Calu3 (cell line): ENCODE data around the gene MGAT5. TPM values are rescaled to one million over a fixed set of nuclear protein-coding genes. Genes with fewer than 3 reads are reported as not detected.

Experiments used
- BruUV-seq: library from RNA; stranded (reverse); fragments of 400-500 nt; replicated peaks from 2 replicates; lab custom pipeline; 2021; lab: Mats Ljungman, UMichigan
- CTCF ChIA-PET: fragments of 300-600 bp; sonication (Branson Sonifier 250); formaldehyde crosslinking; loops from one replicate; lab custom pipeline; 2022; ENCODE audit warnings: antibody characterized with exemption; lab: Charles Lee
- DNase-seq: peaks from one replicate; pipeline ENCODE4 v3.0.0; 2022
- H3K27ac Mint-ChIP-seq: one replicate; pipeline ENCODE4 v1.8.0; 2022; ENCODE audit warnings: mixed read lengths; ENCODE audit not compliant: unreplicated experiment
- H3K27me3 Mint-ChIP-seq: one replicate; pipeline ENCODE4 v1.8.0; 2022; ENCODE audit warnings: mixed read lengths; ENCODE audit not compliant: unreplicated experiment
- H3K36me3 Mint-ChIP-seq: one replicate; pipeline ENCODE4 v1.8.0; 2022; ENCODE audit warnings: mild to moderate bottlenecking, moderate library complexity, mixed read lengths; ENCODE audit not compliant: insufficient read depth, unreplicated experiment
- H3K4me1 Mint-ChIP-seq: one replicate; pipeline ENCODE4 v1.8.0; 2022; ENCODE audit warnings: mild to moderate bottlenecking, low read depth, mixed read lengths; ENCODE audit not compliant: unreplicated experiment
- H3K4me3 Mint-ChIP-seq: one replicate; pipeline ENCODE4 v1.8.0; 2022; ENCODE audit warnings: mild to moderate bottlenecking, low read depth, moderate library complexity, mixed read lengths; ENCODE audit not compliant: unreplicated experiment
- H3K9me3 Mint-ChIP-seq: one replicate; pipeline ENCODE4 v1.8.0; 2022; ENCODE audit warnings: low read depth, mixed read lengths; ENCODE audit not compliant: unreplicated experiment
- CTCF ChIP-seq: fragments of 200-600 bp; IDR thresholded peaks from one replicate; pipeline ENCODE4 v1.8.0; 2022; ENCODE audit warnings: antibody characterized with exemption; ENCODE audit not compliant: unreplicated experiment
- intact Hi-C: fragments of 100-400 bp; cut with micrococcal nuclease; formaldehyde crosslinking; loops from one replicate; pipeline ENCODE4 v1.10.0; 2022; ENCODE audit not compliant: unreplicated experiment
- total RNA-seq: library from RNA; stranded (reverse); gene quantifications from 2 replicates; pipeline ENCODE4 v1.2.3, GENCODE V29; 2022

The MGAT5 gene
- total RNA-seq, 1 experiment from 2014 or later = 129 TPM

- no peaks in the 10 kb centered on the region for H3K9me3 Mint-ChIP-seq
- peaks cover 9% of the 10 kb centered on the region for H3K36me3 Mint-ChIP-seq
- intact Hi-C loops = loop anchor here (5.0 kb wide), 1 partner anchor 223 kb away; no protein-coding TSS in a partner anchor
- DNase-seq = no peak
- no peak overlapping the region for H3K4me3 Mint-ChIP-seq
- CTCF ChIA-PET = no interaction called here
- no TSS peak for BruUV-seq
- H3K27me3 Mint-ChIP-seq = no peaks in the 10 kb centered on the region
- no peak for TF ChIP-seq CTCF
- H3K27ac Mint-ChIP-seq = no peak overlapping the region
- peaks cover 13% of the 10 kb centered on the region for H3K4me1 Mint-ChIP-seq
Measured at GRCh38 chr2:134454931-134455330, 201.1 kb downstream of the MGAT5 start.

GRCh38 chr2:134455426-134455825 is 201.6 kb downstream of the MGAT5 start:
- H3K4me1 Mint-ChIP-seq = peaks cover 8% of the 10 kb centered on the region
- intact Hi-C loops = no loop called here
- no peak for TF ChIP-seq CTCF
- H3K9me3 Mint-ChIP-seq = no peaks in the 10 kb centered on the region
- H3K27me3 Mint-ChIP-seq = no peaks in the 10 kb centered on the region
- no peak overlapping the region for H3K27ac Mint-ChIP-seq
- CTCF ChIA-PET = no interaction called here
- DNase-seq = no peak
- no peak overlapping the region for H3K4me3 Mint-ChIP-seq
- H3K36me3 Mint-ChIP-seq = peaks cover 5% of the 10 kb centered on the region
- BruUV-seq = no TSS peak

GRCh38 chr2:134457353-134457752 is 203.5 kb downstream of the MGAT5 start:
- no TSS peak for BruUV-seq
- no peak overlapping the region for H3K27ac Mint-ChIP-seq
- no peaks in the 10 kb centered on the region for H3K27me3 Mint-ChIP-seq
- intact Hi-C loops = no loop called here
- H3K9me3 Mint-ChIP-seq = no peaks in the 10 kb centered on the region
- H3K4me1 Mint-ChIP-seq = peaks cover 12% of the 10 kb centered on the region
- CTCF ChIA-PET = no interaction called here
- peaks cover 10% of the 10 kb centered on the region for H3K36me3 Mint-ChIP-seq
- no peak overlapping the region for H3K4me3 Mint-ChIP-seq
- no peak for TF ChIP-seq CTCF
- no peak for DNase-seq

GRCh38 chr2:134457765-134458472 is 204.0 kb downstream of the MGAT5 start:
- no peak overlapping the region for H3K27ac Mint-ChIP-seq
- intact Hi-C loops = no loop called here
- CTCF ChIA-PET = interaction anchor here (0.6 kb wide), 1 partner anchor 82 kb away, joined by 3 read pairs; no protein-coding TSS in a partner anchor

More at GRCh38 chr2:134457765-134458472, 204.0 kb downstream of the MGAT5 start:
- Mint-ChIP-seq H3K9me3 (no peaks in the 10 kb centered on the region), H3K4me1 (peaks cover 12% of the 10 kb centered on the region), H3K27me3 (no peaks in the 10 kb centered on the region), H3K4me3 (no peak overlapping the region), H3K36me3 (peaks cover 10% of the 10 kb centered on the region)
- BruUV-seq = no TSS peak
- no peak for TF ChIP-seq CTCF
- no peak for DNase-seq
